Colon (tissue), 2 donors: ENCODE results near the gene MACROH2A1.

Source experiments
- FAIRE-seq: peaks from 2 replicates; lab custom pipeline; 2012; peaks lifted over from hg19 to GRCh38; lab: Jason Lieb, UNC
- donor health status: control.
- donor health status: control.

Gene MACROH2A1

GRCh38 chr5:135396459-135397055 lies 2.5 kb downstream of the MACROH2A1 start:
- no peak for FAIRE-seq

DNA sequence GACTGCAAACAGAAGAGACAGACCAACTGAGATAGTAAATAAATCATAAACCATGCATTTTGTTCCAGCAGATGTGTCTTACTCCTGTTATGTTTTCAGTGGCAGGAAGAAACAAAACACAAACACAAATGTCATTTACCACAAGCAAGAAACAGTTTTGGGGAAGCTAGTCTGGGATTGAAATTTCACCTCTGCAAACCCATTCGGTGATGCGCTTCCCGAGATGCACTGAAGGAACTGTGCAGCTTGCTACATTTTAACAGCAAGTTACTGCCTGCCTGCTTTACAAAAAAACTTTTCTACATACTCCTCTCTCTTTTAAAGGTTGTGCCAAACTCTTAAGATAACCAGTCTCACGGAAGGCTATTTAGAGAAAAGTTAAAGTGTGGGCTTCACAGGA lies 3.2 kb downstream of the MACROH2A1 start:
- no peak for FAIRE-seq

DNA sequence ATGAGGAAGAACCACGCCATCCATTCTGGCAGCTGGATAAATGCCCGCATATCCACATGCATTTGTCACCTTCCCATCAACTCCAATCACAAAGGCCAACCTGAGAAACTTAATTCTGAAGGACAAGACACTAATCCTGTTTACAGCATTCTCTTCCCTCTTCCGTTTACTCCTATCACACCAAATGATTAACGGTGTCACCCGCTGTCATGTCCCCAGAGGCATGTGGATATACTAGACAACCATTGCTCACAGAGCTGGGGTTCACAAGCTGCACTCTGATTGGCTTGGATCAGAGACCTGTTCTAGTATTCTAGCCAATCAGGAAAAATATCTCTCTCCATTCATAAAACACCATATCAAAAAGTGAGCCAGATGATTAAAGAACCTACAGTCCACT lies 3.6 kb downstream of the MACROH2A1 start:
- FAIRE-seq: no peak

DNA sequence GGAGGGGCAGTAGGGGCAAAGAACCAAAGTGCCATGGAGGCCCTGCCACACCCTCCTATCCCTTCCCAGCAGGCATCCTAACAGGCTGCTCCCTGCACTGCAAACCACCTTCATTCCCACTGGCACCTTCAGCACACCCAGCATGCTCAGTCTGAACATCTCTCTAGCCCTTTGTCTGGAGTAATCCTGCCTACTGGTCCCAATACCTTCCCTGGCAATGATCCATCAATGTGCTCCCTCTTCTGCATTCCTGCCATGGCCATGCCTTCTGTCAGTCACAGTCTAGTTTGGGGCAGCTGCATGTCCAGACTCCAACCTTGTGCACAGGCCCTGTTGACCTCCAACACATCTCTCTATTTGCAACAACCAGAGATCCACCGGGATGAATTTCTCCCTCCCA lies 4.9 kb downstream of the MACROH2A1 start:
- FAIRE-seq: no peak

DNA sequence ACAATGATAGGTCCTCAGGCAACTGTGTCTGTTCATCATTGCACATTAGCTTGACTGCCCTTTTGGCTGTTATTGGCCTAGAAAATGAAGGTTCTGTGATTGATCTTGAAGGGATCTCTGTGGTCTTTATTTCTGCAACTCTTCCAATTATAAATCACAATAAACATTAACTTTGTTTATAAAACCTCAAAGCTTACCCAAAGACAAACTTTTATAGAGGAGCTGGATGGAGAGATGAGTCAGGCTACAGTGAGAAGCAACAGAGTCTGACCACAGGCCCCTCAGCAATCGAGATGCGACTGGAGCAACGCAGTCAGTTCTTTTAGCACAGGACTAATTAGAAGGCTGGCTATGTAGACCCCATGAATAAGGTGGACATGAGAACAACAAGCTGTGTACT lies 5.3 kb downstream of the MACROH2A1 start:
- FAIRE-seq: no peak

GRCh38 chr5:135393229-135393628 lies 5.8 kb downstream of the MACROH2A1 start:
- FAIRE-seq: no peak

DNA sequence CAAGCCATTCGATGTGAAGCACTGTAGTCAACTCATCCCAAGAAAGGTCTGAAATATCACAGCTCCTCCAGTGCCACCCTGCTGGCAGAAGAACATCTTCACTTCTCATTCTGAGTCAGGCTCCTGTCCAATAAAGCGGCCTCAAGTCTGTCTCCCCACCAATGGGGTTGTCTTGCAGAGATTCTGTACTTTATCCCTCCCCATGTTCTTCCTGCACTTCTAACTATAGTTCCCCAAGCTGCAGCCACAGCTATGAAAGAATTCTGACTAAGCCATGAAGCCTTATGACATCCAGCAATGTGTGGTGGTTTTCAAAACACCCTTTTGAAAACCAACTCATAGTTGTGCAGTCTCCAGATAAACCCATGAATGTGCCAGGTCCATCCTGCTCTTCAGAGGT lies 6.8 kb downstream of the MACROH2A1 start:
- no peak for FAIRE-seq

GRCh38 chr5:135391869-135392255 lies 7.2 kb downstream of the MACROH2A1 start:
- FAIRE-seq: no peak

- no peak for FAIRE-seq
Observed at GRCh38 chr5:135391116-135391868, 7.7 kb downstream of the MACROH2A1 start.

GRCh38 chr5:135388860-135389435 lies 10.1 kb downstream of the MACROH2A1 start:
- no peak for FAIRE-seq

DNA sequence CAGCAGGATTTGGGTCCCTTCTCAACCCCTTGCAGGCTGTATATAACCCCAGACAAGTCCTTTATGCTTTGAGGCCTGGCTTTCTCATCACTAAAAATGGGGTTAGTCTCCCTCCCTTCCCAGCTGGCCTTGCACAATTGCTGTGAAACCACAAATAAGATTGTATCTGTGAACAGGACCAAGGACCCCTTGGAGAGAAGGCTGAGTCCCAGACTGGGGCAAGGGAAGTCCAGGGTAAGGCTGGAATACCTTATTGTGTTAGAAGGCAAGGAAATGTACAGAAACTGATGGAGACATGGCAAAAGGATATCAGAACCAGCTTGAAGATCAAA lies 11.4 kb downstream of the MACROH2A1 start:
- no peak for FAIRE-seq

- FAIRE-seq: no peak
Observed at GRCh38 chr5:135386886-135387628, 12.0 kb downstream of the MACROH2A1 start.

- no peak for FAIRE-seq
Observed at GRCh38 chr5:135386096-135386495, 12.9 kb downstream of the MACROH2A1 start.

- FAIRE-seq: no peak
Observed at GRCh38 chr5:135385576-135385975, 13.5 kb downstream of the MACROH2A1 start.

DNA sequence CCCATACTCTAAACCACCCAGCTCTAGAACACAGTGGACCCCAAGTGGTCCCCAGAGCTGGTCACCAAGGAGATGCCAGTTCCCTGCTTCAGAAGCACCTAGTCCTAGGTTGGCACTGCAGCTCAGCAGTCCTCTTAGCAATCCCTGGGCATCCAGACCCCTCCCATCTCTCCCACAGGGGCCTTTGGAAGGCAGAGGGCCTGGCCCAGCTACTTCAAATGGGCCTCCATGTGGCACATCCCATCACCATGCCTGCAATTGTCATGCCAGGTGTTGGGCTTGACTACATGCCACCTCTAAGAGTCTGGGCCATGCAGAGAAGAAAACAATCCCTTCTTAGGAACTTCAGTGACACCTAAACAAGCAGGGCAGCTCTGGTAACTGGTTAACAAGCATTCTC lies 14.1 kb downstream of the MACROH2A1 start:
- no peak for FAIRE-seq

GRCh38 chr5:135383803-135384495 lies 15.1 kb downstream of the MACROH2A1 start:
- no peak for FAIRE-seq

DNA sequence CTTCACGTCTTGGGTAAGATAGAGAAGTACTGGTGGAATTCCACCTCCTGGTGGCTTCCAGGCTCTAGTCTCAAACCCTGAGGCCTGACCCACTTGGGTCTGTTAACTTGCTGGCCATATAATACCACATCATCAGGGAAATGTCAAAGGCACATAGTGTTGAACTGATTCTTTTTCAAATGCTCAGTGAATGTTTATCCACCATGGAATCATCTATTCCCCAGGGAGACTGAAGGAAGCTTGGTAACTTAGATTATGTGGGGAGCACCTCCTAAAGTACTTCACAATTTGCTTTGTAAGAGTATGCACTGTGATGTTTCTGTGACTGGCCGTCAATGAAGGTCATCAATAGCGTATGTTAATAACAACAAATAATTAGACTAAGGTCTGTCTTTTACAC lies 16.1 kb downstream of the MACROH2A1 start:
- no peak for FAIRE-seq

DNA sequence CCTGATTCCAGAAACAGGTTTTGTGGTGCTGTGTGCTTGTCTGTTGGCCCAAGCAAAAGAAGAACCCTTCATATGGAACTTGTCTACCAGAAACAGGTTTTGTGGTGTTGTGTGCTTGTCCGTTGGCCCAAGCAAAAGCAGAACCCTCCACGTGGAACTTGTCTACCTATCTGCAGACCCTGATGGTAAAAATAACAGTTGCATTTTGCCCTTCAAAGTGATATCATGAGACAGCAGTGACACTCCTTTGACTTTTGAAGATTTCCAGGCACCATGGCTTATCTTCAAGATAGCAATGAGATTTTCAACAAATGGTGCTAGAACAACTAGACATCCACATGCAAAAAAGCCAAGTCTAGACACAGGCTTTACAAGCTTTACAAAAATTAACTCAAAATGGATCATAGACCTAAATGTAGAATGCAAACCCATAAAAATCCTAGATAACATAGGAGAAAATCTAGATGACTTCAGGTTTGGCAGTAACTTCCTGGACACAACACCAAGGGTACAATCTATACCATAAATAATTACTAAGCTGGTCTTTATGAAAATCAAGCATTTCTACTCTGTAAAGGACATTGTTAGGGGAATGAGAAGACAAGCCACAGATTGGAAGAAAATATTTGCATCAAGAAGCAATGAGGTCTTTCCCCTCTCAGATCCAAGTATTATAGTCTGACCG lies 16.8 kb downstream of the MACROH2A1 start:
- FAIRE-seq: no peak

DNA sequence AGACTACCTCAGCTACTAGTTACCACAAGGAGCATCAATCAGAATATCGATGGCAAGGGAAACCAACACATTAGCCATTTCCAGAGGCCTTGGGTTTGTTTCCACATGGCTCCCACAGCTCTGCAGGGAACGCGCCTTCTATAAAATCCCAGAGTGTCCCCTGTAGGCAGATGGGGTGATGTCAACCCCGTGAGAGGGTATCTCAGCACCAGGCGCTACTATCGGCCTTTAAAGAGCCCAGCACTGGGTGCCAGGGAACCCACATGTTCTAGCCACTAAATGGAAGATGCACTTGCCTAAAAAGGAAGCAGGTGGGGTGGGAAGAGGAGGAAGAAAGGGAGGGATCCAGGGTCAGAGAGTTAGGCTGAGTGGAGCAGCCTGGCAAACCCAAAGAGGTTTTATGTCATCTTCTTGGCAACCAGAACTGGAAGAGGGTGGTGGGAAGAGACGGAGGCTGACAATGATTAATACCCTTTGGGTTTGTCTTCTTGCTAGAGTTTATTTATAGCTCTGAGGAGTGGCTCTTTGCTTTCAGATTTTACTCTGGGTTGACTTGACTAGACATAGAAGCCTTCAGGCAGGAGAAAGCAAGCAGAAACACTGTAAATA lies 19.9 kb downstream of the MACROH2A1 start:
- FAIRE-seq: no peak

DNA sequence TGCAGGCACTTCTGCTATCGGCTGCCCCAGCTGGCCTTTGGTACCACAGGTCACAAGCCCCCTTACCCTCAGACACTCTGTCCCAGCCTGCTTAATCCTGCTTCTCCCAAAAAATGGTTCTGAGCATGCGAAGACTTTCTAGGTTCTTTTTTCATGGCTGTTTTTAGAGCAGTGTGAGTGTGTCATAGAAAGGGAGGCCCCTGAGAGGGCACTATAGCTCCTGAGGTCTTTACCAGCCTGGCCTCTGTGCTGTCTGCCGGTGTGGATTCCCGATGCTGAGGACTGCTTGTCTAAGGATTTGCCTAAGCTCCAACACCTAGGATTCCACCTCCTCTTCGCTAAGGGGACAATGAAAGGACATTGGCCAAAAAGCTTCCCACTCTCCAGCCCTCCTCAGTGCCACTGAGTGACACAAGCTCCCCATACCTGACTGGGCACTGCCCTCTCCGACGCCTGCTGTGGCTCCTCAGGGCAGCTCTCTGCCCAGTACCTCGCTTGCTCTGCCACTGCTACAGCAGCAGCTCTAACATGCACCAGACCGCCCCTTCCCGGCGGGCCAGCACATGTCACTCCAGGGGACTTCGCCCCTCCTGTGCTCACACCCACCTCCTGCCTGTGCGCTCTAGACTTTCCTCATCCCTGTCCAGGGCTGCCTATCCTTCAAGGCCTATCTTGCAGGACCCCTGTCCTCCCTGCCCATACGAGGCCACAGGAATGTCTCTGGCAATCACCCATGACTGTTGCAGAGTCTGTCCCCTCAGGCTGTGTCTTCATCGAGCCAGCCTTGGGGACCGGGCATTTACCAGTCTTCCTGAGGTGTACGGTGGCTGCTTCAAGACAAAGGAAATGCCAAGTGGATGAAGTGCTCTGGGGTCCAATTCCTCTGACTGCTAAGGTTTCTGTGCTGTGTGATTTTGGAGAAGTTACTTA lies 21.0 kb downstream of the MACROH2A1 start:
- no peak for FAIRE-seq
